Stimulated activated CD8-positive, alpha-beta memory T cell treated with anti-CD3 and anti-CD28 coated beads, Interleukin-15, amount 100 ng/mL, for 4 hours (primary cell): ENCODE data around the gene RNF227.

Experiments
- DNase-seq, 2 donors: peaks; one replicate each; pipeline ENCODE4 v3.0.0-alpha.2; 2020; ENCODE audit warnings: low read depth in 2 of 2

RNF227 gene

GRCh38 chr17:7889166-7889955 lies 26.7 kb downstream of the RNF227 start:
- no peak for DNase-seq

GRCh38 chr17:7888184-7888920 lies 27.7 kb downstream of the RNF227 start, which contains the start of gene CHD3:
Gene CHD3, plus strand, starts transcription at chr17:7888789. Its CDS starts 212 bp downstream, at chr17:7889001.
- no peak for DNase-seq

- DNase-seq: peak; percentile 82 to 91
Measured at GRCh38 chr17:7887482-7888183, 28.5 kb downstream of the RNF227 start.

- no peak for DNase-seq
Measured at GRCh38 chr17:7887038-7887481, 29.0 kb downstream of the RNF227 start.

GRCh38 chr17:7886227-7887037 lies 29.7 kb downstream of the RNF227 start:
- peak; percentile 19 to 28 for DNase-seq

GRCh38 chr17:7885367-7886226 lies 30.5 kb downstream of the RNF227 start:
- peak; percentile 13 to 21 for DNase-seq

GRCh38 chr17:7884581-7885366 lies 31.3 kb downstream of the RNF227 start:
- DNase-seq: peak; percentile 31 to 51

GRCh38 chr17:7883781-7884386 lies 32.2 kb downstream of the RNF227 start:
- DNase-seq: peak in 1 of 2 donors; percentile 27

GRCh38 chr17:7882629-7883028 lies 33.5 kb downstream of the RNF227 start:
- no peak for DNase-seq

- DNase-seq: no peak
Measured at GRCh38 chr17:7882068-7882467, 34.0 kb downstream of the RNF227 start.

- no peak for DNase-seq
Measured at GRCh38 chr17:7881276-7882054, 34.6 kb downstream of the RNF227 start.

GRCh38 chr17:7880076-7880868 lies 35.8 kb downstream of the RNF227 start:
- no peak for DNase-seq

GRCh38 chr17:7878234-7878633 lies 37.9 kb downstream of the RNF227 start:
- DNase-seq: no peak

GRCh38 chr17:7875804-7876370 lies 40.2 kb downstream of the RNF227 start:
- DNase-seq: no peak

GRCh38 chr17:7873051-7873450 lies 43.0 kb downstream of the RNF227 start:
- DNase-seq: no peak

- no peak for DNase-seq
Measured at GRCh38 chr17:7867881-7868329, 48.2 kb downstream of the RNF227 start.

- no peak for DNase-seq
Measured at GRCh38 chr17:7864995-7865650, 51.0 kb downstream of the RNF227 start.
